MM.1S (cell line): Measurements from ENCODE around the gene TAF1A.

Experiments
- EZH2 ChIP-seq: fragments of 300-600 bp; sonication (generic); optimal IDR thresholded peaks from 2 replicates; pipeline ENCODE3; 2017; ENCODE audit warnings: low read depth, mild to moderate bottlenecking, antibody characterized with exemption, low read length, mixed read lengths
- EZH2phosphoT487 ChIP-seq: fragments of 300-600 bp; sonication (generic); IDR thresholded peaks from 2 replicates; pipeline ENCODE4 v1.6.1; 2018; ENCODE audit warnings: antibody characterized with exemption, low read length
- TF ChIP-seq, protein P1 (sequence below): fragments of 300-600 bp; sonication (generic); IDR thresholded peaks from 2 replicates; pipeline ENCODE4 v1.5.1; 2016; ENCODE audit warnings: antibody characterized with exemption, low read length, mixed read lengths

DNA sequence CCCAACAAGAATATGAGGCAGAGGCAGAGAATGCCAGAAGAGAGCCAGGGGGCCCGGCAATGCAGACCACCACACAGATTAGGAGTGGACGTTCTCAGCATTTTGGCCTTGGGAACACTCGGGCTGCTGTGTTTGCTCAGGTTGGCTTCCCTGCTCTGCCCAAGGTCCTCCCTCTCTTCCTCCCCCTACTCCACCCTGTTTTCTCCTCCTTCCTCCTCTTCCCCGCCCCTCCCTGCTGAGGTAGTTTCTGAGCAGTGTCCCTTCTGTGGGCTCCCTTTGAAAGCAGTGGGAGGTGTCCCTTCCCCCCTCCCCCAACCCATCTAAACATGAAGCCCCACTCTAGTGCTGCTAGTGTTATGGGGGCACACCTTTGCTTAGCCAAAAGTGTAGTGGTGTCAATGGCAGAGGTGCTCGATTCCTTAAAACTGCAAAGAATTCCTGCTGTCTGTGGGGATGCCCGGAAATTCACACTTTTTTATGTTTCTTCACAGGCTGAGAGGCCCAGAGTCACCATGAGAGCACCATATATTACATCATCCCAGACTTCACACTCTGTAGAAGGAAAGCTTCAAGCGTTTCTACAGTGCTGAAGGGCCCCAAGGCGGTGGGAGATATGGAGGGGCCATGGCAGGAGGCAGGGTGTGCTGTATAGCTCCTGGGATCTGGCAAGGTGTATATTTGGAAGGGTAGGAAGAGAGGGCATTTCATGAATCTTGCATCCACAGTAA, 41.6 kb downstream of the TAF1A start, which contains the start of gene HHIPL2:
- TF ChIP-seq, protein P1, sequence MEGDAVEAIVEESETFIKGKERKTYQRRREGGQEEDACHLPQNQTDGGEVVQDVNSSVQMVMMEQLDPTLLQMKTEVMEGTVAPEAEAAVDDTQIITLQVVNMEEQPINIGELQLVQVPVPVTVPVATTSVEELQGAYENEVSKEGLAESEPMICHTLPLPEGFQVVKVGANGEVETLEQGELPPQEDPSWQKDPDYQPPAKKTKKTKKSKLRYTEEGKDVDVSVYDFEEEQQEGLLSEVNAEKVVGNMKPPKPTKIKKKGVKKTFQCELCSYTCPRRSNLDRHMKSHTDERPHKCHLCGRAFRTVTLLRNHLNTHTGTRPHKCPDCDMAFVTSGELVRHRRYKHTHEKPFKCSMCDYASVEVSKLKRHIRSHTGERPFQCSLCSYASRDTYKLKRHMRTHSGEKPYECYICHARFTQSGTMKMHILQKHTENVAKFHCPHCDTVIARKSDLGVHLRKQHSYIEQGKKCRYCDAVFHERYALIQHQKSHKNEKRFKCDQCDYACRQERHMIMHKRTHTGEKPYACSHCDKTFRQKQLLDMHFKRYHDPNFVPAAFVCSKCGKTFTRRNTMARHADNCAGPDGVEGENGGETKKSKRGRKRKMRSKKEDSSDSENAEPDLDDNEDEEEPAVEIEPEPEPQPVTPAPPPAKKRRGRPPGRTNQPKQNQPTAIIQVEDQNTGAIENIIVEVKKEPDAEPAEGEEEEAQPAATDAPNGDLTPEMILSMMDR: no peak
- TF ChIP-seq EZH2phosphoT487: no peak
- no peak for TF ChIP-seq EZH2
